Duodenal mucosa (tissue), 2 donors: ENCODE measurements around the gene FBXO44.
"Not testable (repeated sequence)": the region's sequence is repeated elsewhere in the genome, so short reads cannot be mapped to it uniquely, and the experiment has no call there.

Experiments used
- H3K27ac ChIP-seq: one replicate; pipeline ENCODE4 v1.7.0; 2013; ENCODE audit warnings: low read depth, low read length
- H3K27me3 ChIP-seq, 2 donors: one replicate each; pipeline ENCODE4 v1.7.0; 2013; ENCODE audit warnings: low read length in 2 of 2, control low read depth in 1 of 2; ENCODE audit not compliant: insufficient read depth in 2 of 2, control insufficient read depth in 1 of 2
- H3K36me3 ChIP-seq, 2 donors: one replicate each; pipeline ENCODE4 v1.7.0; 2013; ENCODE audit warnings: low read length in 2 of 2, control low read depth in 1 of 2; ENCODE audit not compliant: insufficient read depth in 2 of 2, control insufficient read depth in 1 of 2
- H3K4me1 ChIP-seq, 2 donors: one replicate each; pipeline ENCODE4 v1.7.0; 2013; ENCODE audit warnings: low read length in 2 of 2, control low read depth in 1 of 2; ENCODE audit not compliant: insufficient read depth in 2 of 2, control insufficient read depth in 1 of 2
- H3K4me3 ChIP-seq, 2 donors: one replicate each; pipeline ENCODE4 v1.7.0; 2013; ENCODE audit warnings: low read length in 2 of 2, low read depth in 1 of 2
- H3K9ac ChIP-seq, 2 donors: one replicate each; pipeline ENCODE4 v1.7.0; 2013; ENCODE audit warnings: low read length in 2 of 2, low read depth in 1 of 2
- H3K9me3 ChIP-seq, 2 donors: one replicate each; pipeline ENCODE4 v1.7.0; 2013; ENCODE audit warnings: low read length in 2 of 2, control low read depth in 1 of 2; ENCODE audit not compliant: control insufficient read depth in 1 of 2

The FBXO44 gene, protein sequence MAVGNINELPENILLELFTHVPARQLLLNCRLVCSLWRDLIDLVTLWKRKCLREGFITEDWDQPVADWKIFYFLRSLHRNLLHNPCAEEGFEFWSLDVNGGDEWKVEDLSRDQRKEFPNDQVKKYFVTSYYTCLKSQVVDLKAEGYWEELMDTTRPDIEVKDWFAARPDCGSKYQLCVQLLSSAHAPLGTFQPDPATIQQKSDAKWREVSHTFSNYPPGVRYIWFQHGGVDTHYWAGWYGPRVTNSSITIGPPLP

DNA sequence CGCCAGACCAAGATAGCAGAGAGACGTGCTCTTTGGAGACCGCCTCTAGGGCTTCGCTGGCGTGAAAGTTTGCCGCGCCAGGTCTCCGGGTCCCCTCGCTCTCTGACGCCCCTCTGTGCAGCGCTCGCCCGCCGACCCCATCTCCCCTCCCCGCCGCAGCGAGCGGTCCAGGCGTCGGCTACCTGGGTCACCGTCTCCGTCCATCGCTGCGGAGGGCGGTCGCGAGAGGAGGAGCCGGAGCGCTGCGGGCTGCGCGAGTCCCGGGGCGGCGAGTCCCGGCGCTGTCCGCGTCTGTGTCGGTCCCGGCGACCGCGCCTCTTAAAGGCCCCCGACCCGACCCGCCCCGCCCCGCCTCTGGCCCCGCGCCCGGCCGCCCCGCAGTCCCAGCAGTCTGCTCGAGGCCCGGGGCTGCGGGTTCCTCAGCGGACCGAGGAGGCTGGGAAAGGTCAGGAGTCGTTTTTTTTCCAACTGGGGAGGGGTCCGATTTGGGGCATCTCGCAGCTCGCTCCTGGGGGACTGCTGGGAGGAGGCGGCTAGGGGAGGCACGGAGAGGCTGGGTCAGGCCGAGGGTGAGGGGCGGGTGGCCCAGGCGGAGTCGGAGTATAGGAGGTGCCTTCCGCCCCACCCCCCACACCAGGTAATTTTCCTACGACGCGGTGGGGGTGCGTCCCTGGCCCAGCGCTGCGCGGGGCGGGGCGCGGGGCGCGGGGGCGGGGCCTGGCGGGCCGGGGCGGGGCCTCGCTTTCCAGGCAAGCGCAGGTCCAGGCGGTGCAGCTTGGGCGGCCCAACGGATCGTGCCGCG lies at the start of gene FBXO44, which contains the start of gene FBXO2:
Gene FBXO44 (plus strand): TSS at position 741 of the 802 bp plus-strand sequence. CDS start 959 bp downstream, outside the sequence.
Gene FBXO2 (minus strand): TSS at position 293 of the 802 bp plus-strand sequence. CDS start 89 bp downstream, at position 204.
- H3K27ac ChIP-seq, result no peak within 1 kb of the TSS
- peak within 1 kb of the TSS; percentile 43 to 48 for H3K9ac ChIP-seq

DNA sequence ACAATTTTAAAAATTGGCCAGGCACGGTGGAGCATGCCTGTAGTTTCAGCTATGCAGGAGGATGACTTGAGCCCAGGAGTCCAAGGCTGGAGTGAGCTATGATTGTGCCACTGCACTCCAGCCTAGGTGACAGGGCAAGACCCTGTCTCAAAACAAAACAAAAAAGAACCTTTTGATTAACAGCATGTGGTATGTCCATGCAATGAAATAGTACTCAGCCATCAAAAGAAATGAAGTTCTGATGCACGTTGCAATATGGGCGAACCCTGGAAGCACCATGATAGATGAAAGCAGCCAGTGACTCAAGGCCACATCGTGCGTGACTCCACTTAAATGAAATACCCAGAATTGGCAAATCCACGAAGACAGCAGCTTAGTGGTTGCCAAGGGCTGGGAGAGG lies 47.9 kb upstream of the FBXO44 start:
- Histone ChIP-seq H3K27ac (no peak overlapping the region), H3K4me1 (no peaks in the 10 kb centered on the region), H3K36me3 (no peaks in the 10 kb centered on the region), H3K4me3 (no peak overlapping the region), H3K9ac (no peak overlapping the region), H3K27me3 (peaks cover 0 to 6% of the 10 kb centered on the region in 2 donors), H3K9me3 (no peaks in the 10 kb centered on the region)

More for the DNA sequence above, at the start of gene FBXO44, which contains the start of gene FBXO2:
- Histone ChIP-seq H3K4me1 (peaks cover 24 to 29% of the 10 kb centered on the region in 2 donors), H3K4me3 (peak within 1 kb of the TSS; percentile 63 to 70), H3K9me3 (no peaks in the 10 kb centered on the region), H3K27me3 (peaks cover 5 to 11% of the 10 kb centered on the region in 2 donors), H3K36me3 (no peaks in the 10 kb centered on the region)

DNA sequence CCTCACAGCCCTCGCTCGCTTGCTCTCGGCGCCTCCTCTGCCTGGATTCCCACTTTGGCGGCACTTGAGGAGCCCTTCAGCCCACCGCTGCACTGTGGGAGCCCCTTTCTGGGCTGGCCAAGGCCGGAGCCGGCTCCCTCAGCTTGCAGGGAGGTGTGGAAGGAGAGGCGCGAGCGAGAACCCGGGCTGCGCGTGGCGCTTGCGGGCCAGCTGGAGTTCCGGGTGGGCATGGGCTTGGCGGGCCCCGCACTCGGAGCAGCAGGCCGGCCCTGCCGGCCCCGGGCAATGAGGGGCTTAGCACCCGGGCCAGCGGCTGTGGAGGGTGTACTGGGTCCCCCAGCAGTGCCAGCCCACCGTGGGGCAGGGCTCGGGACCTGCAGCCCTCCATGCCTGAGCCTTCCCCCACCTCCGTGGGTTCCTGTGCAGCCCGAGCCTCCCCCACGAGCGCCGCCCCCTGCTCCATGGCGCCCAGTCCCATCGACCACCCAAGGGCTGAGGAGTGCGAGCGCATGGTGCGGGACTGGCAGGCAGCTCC lies 46.0 kb upstream of the FBXO44 start:
- H3K4me3 ChIP-seq, H3K27ac ChIP-seq, H3K9ac ChIP-seq, H3K4me1 ChIP-seq, H3K36me3 ChIP-seq, H3K27me3 ChIP-seq, H3K9me3 ChIP-seq: not testable (repeated sequence)

DNA sequence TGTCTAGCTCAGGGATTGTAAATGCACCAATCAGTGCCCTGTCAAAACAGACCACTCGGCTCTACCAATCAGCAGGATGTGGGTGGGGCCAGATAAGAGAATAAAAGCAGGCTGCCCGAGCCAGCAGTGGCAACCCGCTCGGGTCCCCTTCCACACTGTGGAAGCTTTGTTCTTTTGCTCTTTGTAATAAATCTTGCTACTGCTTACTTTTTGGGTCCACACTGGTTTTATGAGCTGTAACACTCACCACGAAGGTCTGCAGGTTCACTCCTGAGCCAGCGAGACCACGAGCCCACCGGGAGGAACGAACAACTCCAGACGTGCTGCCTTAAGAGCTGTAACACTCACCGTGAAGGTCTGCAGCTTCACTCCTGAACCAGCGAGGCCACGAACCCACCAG lies 45.3 kb upstream of the FBXO44 start:
- not testable (repeated sequence) for H3K4me1 ChIP-seq, H3K9ac ChIP-seq, H3K36me3 ChIP-seq, H3K9me3 ChIP-seq, H3K27ac ChIP-seq, H3K4me3 ChIP-seq, H3K27me3 ChIP-seq

DNA sequence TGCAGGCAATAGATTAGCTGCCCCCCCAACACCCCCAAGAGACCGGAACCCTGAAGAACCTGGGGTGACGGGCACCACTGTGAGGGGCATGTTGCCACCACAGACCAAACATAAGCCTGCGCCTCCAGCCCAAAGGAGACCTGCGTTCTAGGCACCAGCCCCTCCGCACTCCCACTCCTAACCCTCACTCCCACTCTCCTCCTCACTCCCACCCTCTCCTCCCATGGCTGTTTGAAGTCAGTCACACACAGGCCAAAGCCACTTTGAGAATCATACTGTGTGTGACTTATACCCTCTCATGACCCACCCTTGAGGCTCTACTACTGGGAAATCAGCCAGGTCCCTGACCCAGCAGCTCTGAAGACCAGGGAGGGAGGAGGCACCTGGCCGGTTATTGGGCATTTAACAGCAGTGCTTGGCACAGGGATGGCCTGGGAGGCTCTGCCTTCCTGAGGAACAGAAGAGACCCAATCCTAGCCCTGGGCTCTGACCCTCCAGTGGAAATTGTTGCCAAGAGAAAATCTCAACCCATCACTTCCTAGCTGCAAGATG lies 44.0 kb upstream of the FBXO44 start:
- Histone ChIP-seq H3K4me1 (no peaks in the 10 kb centered on the region), H3K9ac (no peak overlapping the region), H3K27me3 (no peaks in the 10 kb centered on the region), H3K36me3 (no peaks in the 10 kb centered on the region), H3K9me3 (no peaks in the 10 kb centered on the region), H3K4me3 (no peak overlapping the region), H3K27ac (no peak overlapping the region)

DNA sequence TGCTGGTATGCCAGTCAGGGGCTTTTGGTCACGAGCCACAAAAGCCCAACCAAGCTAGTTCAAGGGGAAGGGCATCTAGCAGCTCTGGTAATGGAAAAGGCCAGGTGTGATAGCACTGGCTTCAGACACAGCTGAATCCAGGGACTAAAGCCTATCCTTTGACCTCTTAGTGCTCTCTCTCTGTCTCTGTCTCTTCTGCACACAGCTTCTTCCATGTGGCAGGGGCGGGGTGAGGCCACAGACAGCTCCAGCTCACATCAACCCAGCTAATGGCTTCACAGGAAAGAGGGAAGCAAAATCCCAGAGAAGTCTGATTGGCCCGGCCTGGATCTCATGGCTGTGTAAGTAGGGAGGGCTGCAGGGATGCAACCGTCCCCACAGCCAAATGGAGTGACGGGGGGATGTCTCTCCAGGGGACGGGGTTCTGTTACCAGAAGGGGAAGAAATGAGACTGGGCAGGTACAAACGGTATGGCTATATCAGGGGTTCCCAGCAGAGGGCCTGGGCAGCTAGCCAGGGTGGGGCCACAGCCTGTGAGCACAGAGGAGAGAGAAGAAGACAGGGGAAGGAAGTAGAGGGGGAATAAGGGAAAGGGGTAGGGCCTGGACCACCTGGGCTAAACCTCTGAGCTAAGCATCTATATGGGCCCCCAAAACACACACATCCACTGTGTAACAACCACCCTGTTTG lies 42.9 kb upstream of the FBXO44 start:
- no peaks in the 10 kb centered on the region for H3K36me3 ChIP-seq
- no peak overlapping the region for H3K4me3 ChIP-seq
- H3K4me1 ChIP-seq, result no peaks in the 10 kb centered on the region
- H3K9me3 ChIP-seq, result no peaks in the 10 kb centered on the region
- no peaks in the 10 kb centered on the region for H3K27me3 ChIP-seq
- no peak overlapping the region for H3K9ac ChIP-seq
- H3K27ac ChIP-seq, result no peak overlapping the region

DNA sequence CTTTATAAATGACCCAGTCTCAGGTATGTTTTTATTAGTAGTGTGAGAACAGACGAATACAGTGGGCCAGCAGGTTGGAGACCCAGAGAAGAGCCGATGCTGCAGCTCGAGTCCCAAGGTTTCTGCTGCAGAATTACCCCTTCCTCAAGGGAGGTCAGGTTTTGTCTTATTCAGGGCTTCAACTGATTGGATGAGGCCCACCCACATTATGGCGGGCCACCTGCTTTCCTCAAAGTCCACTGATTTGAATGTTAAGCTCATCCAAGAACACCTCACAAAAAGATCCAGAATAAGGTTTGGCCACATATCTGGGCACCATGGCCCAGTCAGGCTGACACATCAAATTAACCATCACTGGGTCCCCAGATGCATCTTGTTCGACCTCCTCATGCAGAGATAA lies 41.3 kb upstream of the FBXO44 start:
- Histone ChIP-seq H3K27ac (no peak overlapping the region), H3K9ac (no peak overlapping the region), H3K36me3 (no peaks in the 10 kb centered on the region), H3K4me3 (no peak overlapping the region), H3K4me1 (no peaks in the 10 kb centered on the region), H3K9me3 (no peaks in the 10 kb centered on the region), H3K27me3 (no peaks in the 10 kb centered on the region)

DNA sequence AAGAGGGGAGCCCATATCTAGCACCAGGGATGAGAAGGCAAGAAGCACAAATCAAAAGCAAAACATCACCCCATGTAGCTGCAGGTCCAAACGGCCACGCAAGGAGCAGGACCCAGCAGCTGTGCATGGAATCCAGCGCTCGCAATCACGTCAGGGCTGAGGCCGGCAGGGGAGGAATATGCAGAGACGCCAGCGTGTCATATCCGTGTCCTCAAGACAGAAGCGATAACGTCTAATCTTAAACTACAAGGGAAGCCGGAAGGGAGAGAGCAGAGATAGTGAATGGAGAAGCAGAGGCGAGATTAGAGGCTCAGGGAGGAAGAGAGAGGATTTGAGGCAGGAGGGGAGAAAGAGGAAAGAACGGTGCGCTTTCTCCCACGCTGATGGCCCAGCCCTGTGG lies 39.6 kb upstream of the FBXO44 start:
- H3K4me1 ChIP-seq, result no peaks in the 10 kb centered on the region
- no peak overlapping the region for H3K27ac ChIP-seq
- H3K9me3 ChIP-seq, result no peaks in the 10 kb centered on the region
- H3K4me3 ChIP-seq, result no peak overlapping the region
- H3K36me3 ChIP-seq, result no peaks in the 10 kb centered on the region
- peaks cover 0 to 2% of the 10 kb centered on the region in 2 donors for H3K27me3 ChIP-seq
- no peak overlapping the region for H3K9ac ChIP-seq

DNA sequence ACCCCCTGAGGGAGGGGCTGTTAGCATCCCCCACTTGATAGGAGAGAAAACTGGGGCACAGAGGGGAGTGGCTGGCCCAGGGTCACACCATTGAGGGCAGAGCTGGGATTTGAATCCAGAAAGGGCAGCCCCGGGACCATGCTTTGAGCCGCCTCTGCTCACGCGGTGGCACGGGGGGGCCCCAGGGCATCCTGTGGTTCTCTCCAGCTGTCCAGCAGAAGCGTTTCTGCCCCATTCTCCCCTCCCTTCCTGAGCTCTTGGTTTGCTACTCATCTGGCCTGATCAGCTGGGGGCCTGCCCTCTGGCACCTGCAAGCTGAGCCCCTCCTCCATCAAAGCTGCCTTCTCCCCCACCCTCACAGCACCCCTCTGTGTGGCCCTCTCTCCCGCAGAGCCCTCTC lies 37.9 kb upstream of the FBXO44 start:
- no peaks in the 10 kb centered on the region for H3K9me3 ChIP-seq
- H3K27me3 ChIP-seq, result peaks cover 0 to 5% of the 10 kb centered on the region in 2 donors
- H3K4me3 ChIP-seq, result no peak overlapping the region
- H3K9ac ChIP-seq, result no peak overlapping the region
- H3K4me1 ChIP-seq, result no peaks in the 10 kb centered on the region
- no peaks in the 10 kb centered on the region for H3K36me3 ChIP-seq
- H3K27ac ChIP-seq, result no peak overlapping the region
